GM12878 (cell line): Measurements from ENCODE around the gene BCKDK. TPM values are rescaled to one million over a fixed set of nuclear protein-coding genes. Genes with fewer than 3 reads are reported as not detected.

Experiments
- ATAC-seq: fragments of 200-7000 bp; cut with Tn5 transposase; 3 replicates; pipeline ENCODE4 v1.9.1; 2020; ENCODE audit warnings: mild to moderate bottlenecking, moderate library complexity
- BruUV-seq: library from RNA; stranded (reverse); fragments of 400-500 nt; replicated peaks from 2 replicates; lab custom pipeline; 2021; lab: Mats Ljungman, UMichigan
- CTCF ChIA-PET: fragments of 300-600 bp; sonication (Branson Sonifier 250); formaldehyde crosslinking; extraction: SDS; loops from one replicate; lab custom pipeline; 2021; ENCODE audit warnings: inconsistent platforms; lab: Yijun Ruan, JAX
- POLR2A ChIA-PET: fragments of 350-600 bp; formaldehyde crosslinking; extraction: SDS; loops from one replicate; lab custom pipeline; 2021; ENCODE audit warnings: inconsistent platforms; lab: Charles Lee
- RAD21 ChIA-PET: fragments of 300-600 bp; sonication (Branson Sonifier 250); formaldehyde crosslinking; loops from one replicate; lab custom pipeline; 2023; ENCODE audit warnings: antibody characterized with exemption; ENCODE audit not compliant: unreplicated experiment; lab: Charles Lee
- SMC1A ChIA-PET: fragments of 300-600 bp; sonication (Branson Sonifier 250); formaldehyde crosslinking; loops from one replicate; lab custom pipeline; 2023; ENCODE audit not compliant: unreplicated experiment, uncharacterized antibody; lab: Charles Lee
- DNase-seq: peaks from one replicate; pipeline ENCODE4 v3.0.0-alpha.2; 2011; ENCODE audit warnings: low read depth, low spot score
- FAIRE-seq: peaks from 3 replicates; lab custom pipeline; 2011; peaks lifted over from hg19 to GRCh38; lab: Jason Lieb, UNC
- H2AFZ ChIP-seq: 2 replicates; pipeline ENCODE4 v1.6.0; 2011; ENCODE audit warnings: low read depth, low read length, control low read depth; ENCODE audit not compliant: control insufficient read depth
- H3K27ac ChIP-seq: 2 replicates; pipeline ENCODE4 v1.5.1; 2011; ENCODE audit warnings: control low read depth; ENCODE audit not compliant: control insufficient read depth, insufficient read depth
- H3K27me3 ChIP-seq, 2 experiments: replicated peaks in 1 of 2; 2 replicates each; pipeline versions ENCODE4 v1.6.0 to v1.6.1; 2011; ENCODE audit warnings: low read length in 1 of 2; ENCODE audit not compliant: control insufficient read depth in 2 of 2, insufficient read depth in 2 of 2
- H3K36me3 ChIP-seq, 2 experiments: 2 replicates each; pipeline ENCODE4 v1.5.1; 2011; ENCODE audit warnings: low read length in 1 of 2; ENCODE audit not compliant: control insufficient read depth in 2 of 2, insufficient read depth in 2 of 2
- H3K4me1 ChIP-seq: 2 replicates; pipeline ENCODE4 v1.6.1; 2011; ENCODE audit warnings: mild to moderate bottlenecking, low read length, moderate library complexity, mixed read lengths; ENCODE audit not compliant: control insufficient read depth, insufficient read depth
- H3K4me2 ChIP-seq: 2 replicates; pipeline ENCODE4 v1.6.0; 2011; ENCODE audit warnings: control low read depth; ENCODE audit not compliant: control insufficient read depth, insufficient read depth
- H3K4me3 ChIP-seq: fragments of 200-600 bp; sonication (generic); 2 replicates; pipeline ENCODE4 v1.5.1; 2016
- H3K79me2 ChIP-seq: 2 replicates; pipeline ENCODE4 v1.6.0; 2011; ENCODE audit warnings: low read length; ENCODE audit not compliant: control insufficient read depth, insufficient read depth
- H3K9ac ChIP-seq: 2 replicates; pipeline ENCODE4 v1.8.0; 2011; ENCODE audit warnings: low read length, control low read depth, mixed read lengths; ENCODE audit not compliant: control insufficient read depth, insufficient read depth
- H3K9me3 ChIP-seq: replicated peaks from 3 replicates; pipeline ENCODE4 v1.5.1; 2011; ENCODE audit warnings: mild to moderate bottlenecking, low read length; ENCODE audit not compliant: control insufficient read depth, insufficient read depth
- H4K20me1 ChIP-seq: 2 replicates; pipeline ENCODE4 v1.6.0; 2011; ENCODE audit not compliant: control insufficient read depth, insufficient read depth
- JUNB ChIP-seq: IDR thresholded peaks from 2 replicates; pipeline ENCODE4 v1.6.1; 2016; ENCODE audit warnings: antibody characterized with exemption, mild to moderate bottlenecking
- NFYA ChIP-seq: IDR thresholded peaks from 2 replicates; pipeline ENCODE4 v1.6.1; 2011; ENCODE audit warnings: low read depth, mild to moderate bottlenecking, low read length, improper control_type of control experiment, borderline replicate concordance
- RFX5 ChIP-seq: IDR thresholded peaks from 2 replicates; pipeline ENCODE4 v1.6.1; 2011; ENCODE audit warnings: low read depth, low read length, improper control_type of control experiment
- SIN3A ChIP-seq: IDR thresholded peaks from 2 replicates; pipeline ENCODE4 v1.6.1; 2012; ENCODE audit warnings: low read depth, low read length, improper control_type of control experiment
- SIX5 ChIP-seq: IDR thresholded peaks from 2 replicates; pipeline ENCODE4 v1.6.1; 2011; ENCODE audit warnings: mild to moderate bottlenecking, low read depth, low read length, moderate library complexity; ENCODE audit not compliant: severe bottlenecking
- SUPT20H ChIP-seq: IDR thresholded peaks from 2 replicates; pipeline ENCODE4 v1.6.1; 2011; ENCODE audit warnings: low read depth, mild to moderate bottlenecking, low read length, moderate library complexity, borderline replicate concordance; ENCODE audit not compliant: control insufficient read depth
- YBX1 ChIP-seq: fragments of 450-650 bp; IDR thresholded peaks from 2 replicates; pipeline ENCODE4 v1.6.1; 2016; ENCODE audit warnings: antibody characterized with exemption
- ZNF274 ChIP-seq: IDR thresholded peaks from one replicate; pipeline ENCODE4 v1.8.0; 2011; ENCODE audit not compliant: insufficient read length, insufficient read depth
- WGBS: methylation state at CpG from one replicate; pipeline ENCODE4 v1.1.6; 2016; ENCODE audit warnings: low lambda C conversion rate; ENCODE audit not compliant: insufficient replicate concordance, insufficient coverage; ENCODE audit errors: missing lambda C conversion rate; 5-methylcytosine and 5-hydroxymethylcytosine counted together
- in situ Hi-C: fragments of 300-500 bp; cut with MboI; formaldehyde crosslinking; loops from 9 replicates; pipeline ENCODE4 v1.14.3; 2018; ENCODE audit warnings: mixed read lengths
- intact Hi-C: fragments of 100-400 bp; cut with micrococcal nuclease; formaldehyde crosslinking; loops from one replicate; pipeline ENCODE4 v1.14.2; 2022; ENCODE audit not compliant: unreplicated experiment
- polyA plus RNA-seq, 11 experiments: library from polyadenylated mRNA; depleted of rRNA in 4 of 11; unstranded in 6 of 11; stranded (reverse) in 5 of 11; fragments of >200 nt; fragmentation: Nextera tagmentation in 4 of 11; fragmentation: Illumina TruSeq in 1 of 11; extraction: Ambion mirVana in 4 of 11; extraction: Trizol in 1 of 11; gene quantifications; 1 replicate in 1 of 11; 2 replicates in 10 of 11; pipeline versions ENCODE4 v1.2.1 to v1.2.3, GENCODE V29; 2011 to 2016; ENCODE audit warnings: inconsistent platforms in 2 of 11, missing spikeins in 2 of 11, low read depth in 1 of 11
- total RNA-seq, 4 experiments: library from RNA; depleted of rRNA in 3 of 4; stranded (reverse); fragments of >200 nt in 3 of 4; fragmentation: Illumina TruSeq in 1 of 4; extraction: Trizol in 1 of 4; gene quantifications; 2 replicates each; pipeline versions ENCODE4 v1.2.1 to v1.2.3, GENCODE V29; 2013 to 2021
- TF ChIP-seq, protein P1 (sequence below): fragments of 450-650 bp; IDR thresholded peaks from 2 replicates; pipeline ENCODE4 v1.6.1; 2017; ENCODE audit warnings: antibody characterized with exemption, mild to moderate bottlenecking, moderate library complexity
- TF ChIP-seq, protein P2 (sequence below): fragments of 150-350 bp; IDR thresholded peaks from 2 replicates; pipeline ENCODE4 v1.6.1; 2016; ENCODE audit warnings: low read depth, low read length

The BCKDK gene
- total and polyA plus RNA-seq, 10 of the 15 experiments (the other 5 are each of a cell fraction or from before 2014, with no cell fraction given): 0.68 to 56.6 (median 32.8) TPM

DNA sequence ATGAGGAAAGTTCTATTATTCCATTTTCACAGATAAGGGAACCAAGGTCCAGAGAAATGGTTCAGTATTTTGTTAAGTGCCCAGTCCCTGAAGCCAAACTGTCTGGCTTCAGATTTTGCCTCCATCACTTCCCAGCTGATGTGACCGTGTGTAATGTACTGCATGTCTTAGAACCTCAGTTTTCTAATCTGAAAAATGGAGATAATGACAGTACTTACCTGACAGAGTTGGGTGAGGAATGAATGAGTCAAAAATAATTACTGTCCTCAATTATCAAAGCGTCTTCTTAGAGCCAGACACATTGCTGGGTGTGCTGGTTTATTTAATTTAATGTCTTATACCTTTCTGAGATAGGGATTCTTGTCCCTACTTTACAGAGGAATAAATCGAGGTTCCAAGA is 40.8 kb upstream of the BCKDK start:
- H3K27ac ChIP-seq: no peak overlapping the region
- no peak overlapping the region for H3K9ac ChIP-seq
- in situ Hi-C loops: no loop called here
- DNase-seq (no peak), FAIRE-seq (no peak), ATAC-seq (no peak)
- POLR2A ChIA-PET: interaction anchor here (1.0 to 1.3 kb wide), 2 partner anchors 44 to 118 kb away, joined by 3 read pairs; no protein-coding TSS in a partner anchor
- SMC1A ChIA-PET: interaction anchor here (0.6 to 0.9 kb wide), 2 partner anchors 21 to 52 kb away, joined by 3 read pairs; no protein-coding TSS in a partner anchor
- peaks cover 8% of the 10 kb centered on the region in 2 experiments; a peak in 3 of 4 replicates for H3K36me3 ChIP-seq
- RAD21 ChIA-PET: no interaction called here
- CTCF ChIA-PET: interaction anchor here (1.6 to 3.2 kb wide), 3 partner anchors 8 to 83 kb away, joined by 6 to 13 read pairs (median 8); partner anchors contain the start of gene HSD3B7
- 95% methylated on average over 3 of the region's 3 CpGs for WGBS
- H2AFZ ChIP-seq: no peak overlapping the region
- H3K9me3 ChIP-seq: no peaks in the 10 kb centered on the region
- H3K27me3 ChIP-seq: no peaks in the 10 kb centered on the region
- H3K79me2 ChIP-seq: peaks cover 29% of the 10 kb centered on the region
- no peak for TF ChIP-seq SUPT20H
- no peak for TF ChIP-seq RFX5
- TF ChIP-seq SIX5: no peak
- TF ChIP-seq ZNF274: no peak
- TF ChIP-seq NFYA: no peak
- H3K4me3 ChIP-seq: no peak overlapping the region
- intact Hi-C loops: no loop called here
- no TSS peak for BruUV-seq
- H3K4me2 ChIP-seq: no peak overlapping the region
- H4K20me1 ChIP-seq: no peaks in the 10 kb centered on the region
- H3K4me1 ChIP-seq: peaks cover 3% of the 10 kb centered on the region; the same call in 1 of the 2 replicates

DNA sequence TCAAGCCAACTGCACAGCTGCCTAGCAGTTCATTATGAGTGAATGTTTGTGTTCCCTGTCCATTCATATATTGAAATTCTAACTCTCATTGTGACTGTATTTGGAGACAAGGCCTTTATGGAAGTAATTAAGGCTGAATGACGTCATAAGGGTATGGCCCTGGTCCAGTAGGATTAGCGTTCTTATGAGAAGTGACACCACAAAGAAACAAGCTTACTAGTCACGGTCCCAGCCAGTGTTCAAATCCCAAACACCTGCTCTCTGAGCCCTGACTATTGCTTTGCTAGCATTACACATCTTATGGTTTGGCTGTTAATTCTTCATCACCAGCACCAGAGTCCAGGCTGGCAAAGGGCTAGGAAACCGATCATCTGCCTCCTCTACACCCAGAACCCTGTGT is 36.3 kb upstream of the BCKDK start:
- Histone ChIP-seq H3K27ac (peak overlapping the region; percentile 89), H3K4me2 (peak overlapping the region; percentile 98), H2AFZ (no peak overlapping the region), H4K20me1 (no peaks in the 10 kb centered on the region), H3K79me2 (peaks cover 58% of the 10 kb centered on the region), H3K9me3 (no peaks in the 10 kb centered on the region), H3K36me3 (no peaks in the 10 kb centered on the region; a peak in 2 of 4 replicates), H3K4me1 (peaks cover 3% of the 10 kb centered on the region; the same call in 1 of the 2 replicates), H3K9ac (peak overlapping the region; percentile 90), H3K4me3 (peak overlapping the region; percentile 86), H3K27me3 (no peaks in the 10 kb centered on the region)
- WGBS: 3% methylated on average over 4 of the region's 4 CpGs
- no peak for DNase-seq
- CTCF ChIA-PET: interaction anchor here (1.3 kb wide), 1 partner anchor 86 kb away, joined by 3 read pairs; no protein-coding TSS in a partner anchor
- POLR2A ChIA-PET: interaction anchor here (0.9 to 4.2 kb wide), 4 partner anchors 20 to 70 kb away, joined by 3 to 16 read pairs (median 4); partner anchors contain the start of gene STX4
- no peak for ATAC-seq
- RAD21 ChIA-PET: interaction anchor here (0.9 to 1.4 kb wide), 4 partner anchors 38 to 78 kb away, joined by 3 to 6 read pairs (median 4); partner anchors contain the start of gene STX4
- SMC1A ChIA-PET: interaction anchor here (1.5 to 2.8 kb wide), 2 partner anchors 20 to 87 kb away, joined by 3 to 10 read pairs; partner anchors contain the start of gene HSD3B7
- no TSS peak for BruUV-seq
- in situ Hi-C loops: no loop called here
- intact Hi-C loops: loop anchor here (5.0 to 10.0 kb wide), 2 partner anchors 70 to 77 kb away; no protein-coding TSS in a partner anchor
- no peak for FAIRE-seq
- TF ChIP-seq, protein P1, sequence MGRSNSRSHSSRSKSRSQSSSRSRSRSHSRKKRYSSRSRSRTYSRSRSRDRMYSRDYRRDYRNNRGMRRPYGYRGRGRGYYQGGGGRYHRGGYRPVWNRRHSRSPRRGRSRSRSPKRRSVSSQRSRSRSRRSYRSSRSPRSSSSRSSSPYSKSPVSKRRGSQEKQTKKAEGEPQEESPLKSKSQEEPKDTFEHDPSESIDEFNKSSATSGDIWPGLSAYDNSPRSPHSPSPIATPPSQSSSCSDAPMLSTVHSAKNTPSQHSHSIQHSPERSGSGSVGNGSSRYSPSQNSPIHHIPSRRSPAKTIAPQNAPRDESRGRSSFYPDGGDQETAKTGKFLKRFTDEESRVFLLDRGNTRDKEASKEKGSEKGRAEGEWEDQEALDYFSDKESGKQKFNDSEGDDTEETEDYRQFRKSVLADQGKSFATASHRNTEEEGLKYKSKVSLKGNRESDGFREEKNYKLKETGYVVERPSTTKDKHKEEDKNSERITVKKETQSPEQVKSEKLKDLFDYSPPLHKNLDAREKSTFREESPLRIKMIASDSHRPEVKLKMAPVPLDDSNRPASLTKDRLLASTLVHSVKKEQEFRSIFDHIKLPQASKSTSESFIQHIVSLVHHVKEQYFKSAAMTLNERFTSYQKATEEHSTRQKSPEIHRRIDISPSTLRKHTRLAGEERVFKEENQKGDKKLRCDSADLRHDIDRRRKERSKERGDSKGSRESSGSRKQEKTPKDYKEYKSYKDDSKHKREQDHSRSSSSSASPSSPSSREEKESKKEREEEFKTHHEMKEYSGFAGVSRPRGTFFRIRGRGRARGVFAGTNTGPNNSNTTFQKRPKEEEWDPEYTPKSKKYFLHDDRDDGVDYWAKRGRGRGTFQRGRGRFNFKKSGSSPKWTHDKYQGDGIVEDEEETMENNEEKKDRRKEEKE: no peak
- TF ChIP-seq, protein P2, sequence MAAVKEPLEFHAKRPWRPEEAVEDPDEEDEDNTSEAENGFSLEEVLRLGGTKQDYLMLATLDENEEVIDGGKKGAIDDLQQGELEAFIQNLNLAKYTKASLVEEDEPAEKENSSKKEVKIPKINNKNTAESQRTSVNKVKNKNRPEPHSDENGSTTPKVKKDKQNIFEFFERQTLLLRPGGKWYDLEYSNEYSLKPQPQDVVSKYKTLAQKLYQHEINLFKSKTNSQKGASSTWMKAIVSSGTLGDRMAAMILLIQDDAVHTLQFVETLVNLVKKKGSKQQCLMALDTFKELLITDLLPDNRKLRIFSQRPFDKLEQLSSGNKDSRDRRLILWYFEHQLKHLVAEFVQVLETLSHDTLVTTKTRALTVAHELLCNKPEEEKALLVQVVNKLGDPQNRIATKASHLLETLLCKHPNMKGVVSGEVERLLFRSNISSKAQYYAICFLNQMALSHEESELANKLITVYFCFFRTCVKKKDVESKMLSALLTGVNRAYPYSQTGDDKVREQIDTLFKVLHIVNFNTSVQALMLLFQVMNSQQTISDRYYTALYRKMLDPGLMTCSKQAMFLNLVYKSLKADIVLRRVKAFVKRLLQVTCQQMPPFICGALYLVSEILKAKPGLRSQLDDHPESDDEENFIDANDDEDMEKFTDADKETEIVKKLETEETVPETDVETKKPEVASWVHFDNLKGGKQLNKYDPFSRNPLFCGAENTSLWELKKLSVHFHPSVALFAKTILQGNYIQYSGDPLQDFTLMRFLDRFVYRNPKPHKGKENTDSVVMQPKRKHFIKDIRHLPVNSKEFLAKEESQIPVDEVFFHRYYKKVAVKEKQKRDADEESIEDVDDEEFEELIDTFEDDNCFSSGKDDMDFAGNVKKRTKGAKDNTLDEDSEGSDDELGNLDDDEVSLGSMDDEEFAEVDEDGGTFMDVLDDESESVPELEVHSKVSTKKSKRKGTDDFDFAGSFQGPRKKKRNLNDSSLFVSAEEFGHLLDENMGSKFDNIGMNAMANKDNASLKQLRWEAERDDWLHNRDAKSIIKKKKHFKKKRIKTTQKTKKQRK: no peak
- TF ChIP-seq JUNB (peak; percentile 48; the same call in 1 of the 2 replicates), SIN3A (0 out of 2 replicates have a peak, but pooled peaks have one; percentile 47), YBX1 (no peak)
